ENCODE results near the gene SLC28A3. TPM values are rescaled to one million over a fixed set of nuclear protein-coding genes. Genes with fewer than 3 reads are reported as not detected.

SLC28A3 gene
- total and polyA plus RNA-seq, 2 of the 8 experiments (the other 6 are each of a cell fraction or from before 2014, with no cell fraction given), result 0.02 TPM; not detected in 1

- no peak for TF ChIP-seq SAP30 (IDR thresholded peaks at IDR 0.05; ENCODE audit: insufficient read depth, insufficient replicate concordance, low read length)
Measured at GRCh38 chr9:84305497-84306131, 34.9 kb downstream of the SLC28A3 start (continued).
